IMR-90 (cell line): Measurements from ENCODE around the gene MMP20. TPM values are rescaled to one million over a fixed set of nuclear protein-coding genes. Genes with fewer than 3 reads are reported as not detected.

Experiments used
- ATAC-seq: fragments of 200-7000 bp; cut with Tn5 transposase; 2 replicates; pipeline ENCODE4 v1.9.1; 2020; ENCODE audit warnings: low read depth, mild to moderate bottlenecking, moderate library complexity
- BruUV-seq: library from RNA; stranded (reverse); fragments of 400-500 nt; replicated peaks from 2 replicates; lab custom pipeline; 2021; lab: Mats Ljungman, UMichigan
- CTCF ChIA-PET: fragments of 300-600 bp; formaldehyde crosslinking; extraction: SDS; loops from one replicate; lab custom pipeline; 2021; ENCODE audit warnings: antibody characterized with exemption; lab: Yijun Ruan, JAX
- POLR2A ChIA-PET: fragments of 300-600 bp; sonication (Branson Sonifier 250); formaldehyde crosslinking; loops from one replicate; lab custom pipeline; 2022; ENCODE audit warnings: antibody characterized with exemption; ENCODE audit not compliant: unreplicated experiment; lab: Charles Lee
- DNase-seq: peaks from one replicate; pipeline ENCODE4 v3.0.0; 2013
- H2AFZ ChIP-seq: replicated peaks from 2 replicates; pipeline ENCODE3; 2013; ENCODE audit warnings: low read length, mild to moderate bottlenecking; ENCODE audit not compliant: poor library complexity
- H2AK5ac ChIP-seq: 2 replicates; pipeline ENCODE4 v1.6.1; 2013; ENCODE audit warnings: low read depth, low read length, inconsistent platforms
- H2AK9ac ChIP-seq: replicated peaks from 2 replicates; pipeline ENCODE3; 2013; ENCODE audit warnings: mild to moderate bottlenecking, low read depth, low read length, moderate library complexity; ENCODE audit not compliant: poor library complexity
- H2BK120ac ChIP-seq: 2 replicates; pipeline ENCODE4 v1.6.1; 2013; ENCODE audit warnings: low read depth, low read length, inconsistent platforms
- H2BK15ac ChIP-seq: 3 replicates; pipeline ENCODE4 v1.6.1; 2013; ENCODE audit warnings: low read depth, low read length, inconsistent platforms
- H2BK20ac ChIP-seq: 2 replicates; pipeline ENCODE4 v1.6.1; 2013; ENCODE audit warnings: low read depth, mild to moderate bottlenecking, inconsistent platforms, low read length, moderate library complexity
- H2BK5ac ChIP-seq: 2 replicates; pipeline ENCODE4 v1.6.1; 2013; ENCODE audit warnings: mild to moderate bottlenecking, low read depth, low read length, inconsistent platforms; ENCODE audit not compliant: poor library complexity, severe bottlenecking
- H3K14ac ChIP-seq: replicated peaks from 2 replicates; pipeline ENCODE4 v1.6.1; 2013; ENCODE audit warnings: low read depth, low read length, inconsistent platforms
- H3K18ac ChIP-seq: 2 replicates; pipeline ENCODE4 v1.6.1; 2013; ENCODE audit warnings: low read depth, low read length, control low read depth
- H3K23ac ChIP-seq: 2 replicates; pipeline ENCODE4 v1.6.1; 2013; ENCODE audit warnings: low read depth, low read length, inconsistent platforms
- H3K27ac ChIP-seq: 2 replicates; pipeline ENCODE4 v1.5.1; 2013; ENCODE audit warnings: mild to moderate bottlenecking, control low read depth, low read length; ENCODE audit not compliant: insufficient read depth
- H3K27me3 ChIP-seq: 2 replicates; pipeline ENCODE4 v1.6.1; 2013; ENCODE audit warnings: low read length; ENCODE audit not compliant: control insufficient read depth, insufficient read depth
- H3K36me3 ChIP-seq: 2 replicates; pipeline ENCODE4 v1.6.1; 2013; ENCODE audit warnings: low read length, mixed read lengths; ENCODE audit not compliant: control insufficient read depth, insufficient read depth
- H3K4ac ChIP-seq: 2 replicates; pipeline ENCODE4 v1.6.1; 2013; ENCODE audit warnings: low read depth, low read length, inconsistent platforms
- H3K4me1 ChIP-seq: 2 replicates; pipeline ENCODE4 v1.6.1; 2013; ENCODE audit warnings: low read length, mixed read lengths; ENCODE audit not compliant: control insufficient read depth, insufficient read depth
- H3K4me2 ChIP-seq: 2 replicates; pipeline ENCODE4 v1.6.1; 2013; ENCODE audit warnings: low read depth, mild to moderate bottlenecking, control low read depth, low read length, moderate library complexity
- H3K4me3 ChIP-seq: 2 replicates; pipeline ENCODE4 v1.5.1; 2013; ENCODE audit warnings: low read depth, mild to moderate bottlenecking, control low read depth, low read length, moderate library complexity; ENCODE audit not compliant: insufficient read depth
- H3K56ac ChIP-seq: 2 replicates; pipeline ENCODE4 v1.6.1; 2013; ENCODE audit warnings: low read length, inconsistent platforms; ENCODE audit not compliant: insufficient read depth; ENCODE audit errors: extremely low read depth
- H3K79me1 ChIP-seq, 2 experiments: 2 replicates each; pipeline ENCODE4 v1.6.1; 2013; ENCODE audit warnings: low read length in 2 of 2, inconsistent platforms in 1 of 2, low read depth in 1 of 2
- H3K9ac ChIP-seq: 2 replicates; pipeline ENCODE4 v1.6.1; 2013; ENCODE audit warnings: low read depth, low read length, control low read depth
- H3K9me1 ChIP-seq: 2 replicates; pipeline ENCODE4 v1.6.1; 2013; ENCODE audit warnings: low read length, inconsistent platforms; ENCODE audit not compliant: insufficient read depth
- H3K9me3 ChIP-seq: 2 replicates; pipeline ENCODE4 v1.6.1; 2013; ENCODE audit warnings: low read length; ENCODE audit not compliant: control insufficient read depth, insufficient read depth
- H4K20me1 ChIP-seq: 2 replicates; pipeline ENCODE4 v1.6.1; 2013; ENCODE audit warnings: low read length, inconsistent platforms; ENCODE audit not compliant: insufficient read depth
- H4K5ac ChIP-seq: 2 replicates; pipeline ENCODE4 v1.6.1; 2013; ENCODE audit warnings: mild to moderate bottlenecking, low read depth, low read length, control low read depth
- H4K8ac ChIP-seq, 2 experiments: 2 replicates each; pipeline ENCODE4 v1.6.1; 2013; ENCODE audit warnings: low read depth in 2 of 2, low read length in 2 of 2, control low read depth in 1 of 2, inconsistent platforms in 1 of 2
- H4K91ac ChIP-seq: 2 replicates; pipeline ENCODE4 v1.6.1; 2013; ENCODE audit warnings: low read depth, low read length, inconsistent platforms; ENCODE audit not compliant: insufficient read depth
- BHLHE40 ChIP-seq: fragments of 150-350 bp; IDR thresholded peaks from 2 replicates; pipeline ENCODE4 v1.6.1; 2016; ENCODE audit warnings: mild to moderate bottlenecking, low read depth, low read length
- CEBPB ChIP-seq: IDR thresholded peaks from 2 replicates; pipeline ENCODE4 v1.6.1; 2012; ENCODE audit warnings: low read depth, low read length, improper control_type of control experiment
- CTCF ChIP-seq: conservative IDR thresholded peaks from 2 replicates; pipeline ENCODE4 v1.5.1; 2012; ENCODE audit warnings: mild to moderate bottlenecking, low read depth, low read length, improper control_type of control experiment
- ELK1 ChIP-seq: fragments of 150-350 bp; IDR thresholded peaks from 2 replicates; pipeline ENCODE4 v1.6.1; 2016; ENCODE audit warnings: low read depth, mild to moderate bottlenecking, low read length, moderate library complexity, borderline replicate concordance
- FOS ChIP-seq: fragments of 150-350 bp; IDR thresholded peaks from 2 replicates; pipeline ENCODE4 v1.6.1; 2016; ENCODE audit warnings: low read depth, low read length
- MAFK ChIP-seq: IDR thresholded peaks from 2 replicates; pipeline ENCODE4 v1.6.1; 2012; ENCODE audit warnings: low read depth, low read length, improper control_type of control experiment
- MXI1 ChIP-seq: IDR thresholded peaks from 2 replicates; pipeline ENCODE4 v1.6.1; 2012; ENCODE audit warnings: low read depth, mild to moderate bottlenecking, low read length, moderate library complexity, borderline replicate concordance
- NFE2L2 ChIP-seq: fragments of 150-350 bp; IDR thresholded peaks from 2 replicates; pipeline ENCODE4 v1.6.1; 2016; ENCODE audit warnings: low read depth, mild to moderate bottlenecking, low read length
- POLR2A ChIP-seq: IDR thresholded peaks from 2 replicates; pipeline ENCODE4 v1.6.1; 2012; ENCODE audit warnings: mild to moderate bottlenecking, low read depth, low read length
- RAD21 ChIP-seq: IDR thresholded peaks from 2 replicates; pipeline ENCODE4 v1.6.1; 2012; ENCODE audit warnings: low read length, improper control_type of control experiment
- RCOR1 ChIP-seq: IDR thresholded peaks from 2 replicates; pipeline ENCODE4 v1.6.1; 2012; ENCODE audit warnings: mild to moderate bottlenecking, low read length, improper control_type of control experiment; ENCODE audit not compliant: insufficient replicate concordance
- RFX5 ChIP-seq: IDR thresholded peaks from 2 replicates; pipeline ENCODE4 v1.8.0; 2012; ENCODE audit warnings: low read depth, mild to moderate bottlenecking, low read length, moderate library complexity
- SMC3 ChIP-seq: fragments of 150-350 bp; IDR thresholded peaks from 2 replicates; pipeline ENCODE4 v1.6.1; 2016; ENCODE audit warnings: low read depth, mild to moderate bottlenecking, antibody characterized with exemption, low read length, moderate library complexity
- USF2 ChIP-seq: fragments of 150-350 bp; IDR thresholded peaks from 2 replicates; pipeline ENCODE4 v1.6.1; 2017; ENCODE audit warnings: mild to moderate bottlenecking, antibody characterized with exemption, low read length, low read depth
- WGBS, 2 experiments: methylation state at CpG; one replicate each; pipeline versions ENCODE4 v1.1.5 to v1.1.7; 2013; ENCODE audit warnings: missing lambda C conversion rate in 2 of 2; ENCODE audit not compliant: insufficient read length in 1 of 2; ENCODE audit errors: extremely low coverage in 2 of 2; 5-methylcytosine and 5-hydroxymethylcytosine counted together
- dilution Hi-C: fragments of 300-500 bp; cut with HindIII; formaldehyde crosslinking; loops from one replicate; pipeline ENCODE4 v1.14.3; 2018; ENCODE audit warnings: low sequenced_read_pairs; ENCODE audit not compliant: unreplicated experiment
- in situ Hi-C: fragments of 300-500 bp; cut with MboI; formaldehyde crosslinking; loops from 3 replicates; pipeline ENCODE4 v1.14.3; 2019; ENCODE audit warnings: low sequenced_read_pairs, inconsistent platforms, mixed read lengths
- intact Hi-C: fragments of 100-400 bp; cut with micrococcal nuclease; formaldehyde crosslinking; loops from 2 replicates; pipeline ENCODE4 v1.10.0; 2022
- polyA plus RNA-seq, 3 experiments: library from polyadenylated mRNA; depleted of rRNA; stranded (reverse); fragments of >200 nt; gene quantifications; 2 replicates each; pipeline ENCODE4 v1.2.3, GENCODE V29; 2012; ENCODE audit warnings: low replicate concordance in 1 of 3
- total RNA-seq: library from RNA; depleted of rRNA; stranded (reverse); fragments of >200 nt; gene quantifications from 2 replicates; pipeline ENCODE4 v1.2.3, GENCODE V29; 2012

Gene MMP20
- total and polyA plus RNA-seq, 2 of the 4 experiments (the other 2 are of a cell fraction), result not detected

- Histone ChIP-seq H3K27me3 (peaks cover 12% of the 10 kb centered on the region), H4K8ac (no peak overlapping the region), H2BK5ac (no peak overlapping the region), H3K4me3 (no peak overlapping the region), H3K23ac (no peak overlapping the region), H2AK9ac (no peak overlapping the region), H2AK5ac (no peak overlapping the region), H3K4ac (no peak overlapping the region), H3K14ac (no peak overlapping the region), H4K20me1 (no peaks in the 10 kb centered on the region), H3K79me1 (no peaks in the 10 kb centered on the region), H2BK120ac (no peak overlapping the region), H2AFZ (no peak overlapping the region), H3K9ac (no peak overlapping the region), H3K9me3 (no peaks in the 10 kb centered on the region), H3K27ac (no peak overlapping the region), H3K18ac (no peak overlapping the region), H3K36me3 (no peaks in the 10 kb centered on the region), H3K4me2 (no peak overlapping the region), H2BK20ac (no peak overlapping the region), H2BK15ac (no peak overlapping the region), H3K56ac (no peak overlapping the region), H3K4me1 (no peaks in the 10 kb centered on the region), H3K9me1 (0 out of 2 replicates have a peak, but pooled peaks cover 4% of the 10 kb centered on the region), H4K5ac (no peak overlapping the region), H4K91ac (no peak overlapping the region)
- in situ Hi-C loops (no loop called here), intact Hi-C loops (no loop called here), dilution Hi-C loops (no loop called here)
- no peak for TF ChIP-seq USF2
- TF ChIP-seq CEBPB, result no peak
- TF ChIP-seq SMC3, result no peak
- no peak for TF ChIP-seq NFE2L2
- no peak for TF ChIP-seq RAD21
- TF ChIP-seq FOS, result no peak
- no peak for TF ChIP-seq BHLHE40
- TF ChIP-seq RFX5, result no peak
- no peak for TF ChIP-seq ELK1
- no peak for TF ChIP-seq MXI1
- TF ChIP-seq RCOR1, result no peak
- no peak for TF ChIP-seq MAFK
- no peak for TF ChIP-seq POLR2A
- no peak for TF ChIP-seq CTCF
- ATAC-seq (no peak), DNase-seq (no peak)
- ChIA-PET POLR2A (no interaction called here), CTCF (no interaction called here)
- no TSS peak for BruUV-seq
- WGBS, 2 experiments, result no CpG with 5 or more reads among the region's 4 CpGs
Observed at GRCh38 chr11:102661040-102661439, 35.9 kb upstream of the MMP20 start.
